Fibroblast of skin of scalp (primary cell): Measurements from ENCODE around the gene PAIP2.
"Not testable (repeated sequence)": the region's sequence is repeated elsewhere in the genome, so short reads cannot be mapped to it uniquely, and the experiment has no call there.

Experiments used
- DNase-seq: peaks from one replicate; pipeline ENCODE4 v3.0.0-alpha.2; 2013

PAIP2 gene

DNA sequence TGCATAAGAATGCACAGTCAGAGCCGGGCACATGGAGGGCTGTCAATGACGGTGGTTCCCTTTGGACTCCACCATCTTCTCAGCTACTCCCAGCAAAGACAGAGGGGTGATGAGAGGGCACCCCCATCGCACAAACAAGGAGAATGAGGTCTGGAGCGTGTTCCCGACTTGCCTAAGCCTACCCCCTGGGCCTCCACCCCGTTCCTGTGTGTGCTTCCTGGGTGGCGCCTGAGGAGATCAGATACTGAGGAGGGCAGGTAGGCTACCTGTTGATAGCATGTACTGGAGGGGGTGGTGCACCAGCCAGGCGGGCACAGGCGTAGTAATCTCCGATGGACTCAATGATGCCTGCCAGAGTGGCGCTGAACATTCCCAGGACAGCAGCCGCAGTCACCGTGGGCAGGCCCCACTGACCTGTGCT is 37.3 kb downstream of the PAIP2 start:
- DNase-seq, result no peak

DNA sequence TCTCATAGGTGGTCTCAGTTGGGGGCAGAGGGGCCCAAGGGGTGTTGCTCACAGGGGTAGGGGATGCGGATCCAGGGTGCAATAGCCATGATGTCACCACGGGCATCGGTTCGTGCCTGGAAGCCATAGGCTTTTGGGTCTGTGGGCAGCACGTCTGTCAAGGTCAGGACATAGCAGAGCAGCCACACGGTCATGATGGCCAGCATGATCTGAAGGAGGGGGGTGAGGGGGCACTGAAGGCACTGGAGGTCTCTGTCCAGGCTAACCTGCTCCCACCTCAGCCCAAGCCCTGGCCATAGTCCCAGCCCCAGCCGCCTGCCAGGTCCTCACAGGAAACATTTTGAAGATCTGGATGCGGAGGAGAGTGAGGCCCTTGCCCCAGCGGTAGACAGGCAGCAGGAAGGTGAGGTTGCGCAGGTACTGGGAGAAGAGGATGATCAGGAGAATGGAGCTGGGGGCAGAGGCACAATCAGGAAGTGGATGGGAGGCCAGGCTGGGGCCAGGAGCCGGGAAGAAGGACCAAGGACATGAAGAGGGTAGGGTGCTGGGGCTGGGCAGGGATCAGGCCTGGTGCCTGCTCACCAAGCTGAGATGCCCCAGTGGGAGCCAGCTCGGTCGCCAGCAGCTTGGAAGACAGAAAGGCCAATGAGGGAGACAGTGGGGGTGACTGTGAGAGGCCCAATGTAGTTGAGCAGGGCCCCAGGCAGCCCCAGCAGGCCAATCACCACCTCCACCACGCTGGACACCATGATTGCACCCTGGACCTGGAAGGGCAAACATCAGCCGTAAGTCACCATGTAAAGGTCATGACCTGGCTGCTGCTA is 38.2 kb downstream of the PAIP2 start:
- DNase-seq, result no peak

DNA sequence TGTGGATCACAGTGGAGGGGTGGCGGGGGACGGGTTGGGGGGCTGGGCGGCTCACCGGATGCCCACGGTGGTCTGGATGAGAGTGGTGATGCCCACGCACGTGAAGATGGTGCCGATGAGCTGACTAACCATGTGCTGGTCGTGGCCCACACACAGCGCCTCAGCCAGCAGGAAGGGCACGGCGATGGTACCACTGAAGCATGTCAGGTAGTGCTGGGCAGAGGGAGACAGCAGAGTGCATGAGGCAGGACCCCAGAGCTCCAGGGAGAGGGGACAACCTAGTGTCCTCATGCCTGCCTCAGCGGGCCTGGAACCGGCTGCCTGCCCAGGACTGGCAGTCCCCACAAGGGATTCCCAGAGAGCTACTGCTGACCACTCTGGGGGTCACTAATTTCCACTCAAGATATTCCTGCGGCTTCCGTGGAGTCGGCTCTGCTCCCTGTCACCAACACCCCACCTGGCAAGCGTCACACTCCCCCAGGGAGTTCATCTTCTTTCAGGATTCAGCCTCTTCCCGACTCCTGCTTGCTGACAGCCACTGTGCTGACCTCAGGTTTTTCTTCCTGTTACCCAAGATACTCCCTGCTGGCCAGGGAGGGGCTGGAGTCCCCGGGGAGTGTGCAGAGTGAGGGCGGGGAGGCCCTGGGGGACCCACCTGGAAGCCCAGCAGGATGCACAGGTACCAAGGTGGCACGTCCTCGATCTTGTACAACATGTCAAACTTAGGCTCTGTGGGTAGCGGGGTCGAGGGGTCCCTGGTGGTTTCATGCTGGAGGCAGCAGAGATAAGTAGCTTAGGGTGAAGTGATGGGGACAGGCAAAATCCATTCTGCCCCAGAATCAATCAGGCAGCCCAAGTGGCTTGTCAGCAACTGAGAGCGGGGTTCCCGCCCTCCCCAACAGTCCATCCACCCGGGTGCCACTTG is 40.4 kb downstream of the PAIP2 start:
- no peak for DNase-seq

DNA sequence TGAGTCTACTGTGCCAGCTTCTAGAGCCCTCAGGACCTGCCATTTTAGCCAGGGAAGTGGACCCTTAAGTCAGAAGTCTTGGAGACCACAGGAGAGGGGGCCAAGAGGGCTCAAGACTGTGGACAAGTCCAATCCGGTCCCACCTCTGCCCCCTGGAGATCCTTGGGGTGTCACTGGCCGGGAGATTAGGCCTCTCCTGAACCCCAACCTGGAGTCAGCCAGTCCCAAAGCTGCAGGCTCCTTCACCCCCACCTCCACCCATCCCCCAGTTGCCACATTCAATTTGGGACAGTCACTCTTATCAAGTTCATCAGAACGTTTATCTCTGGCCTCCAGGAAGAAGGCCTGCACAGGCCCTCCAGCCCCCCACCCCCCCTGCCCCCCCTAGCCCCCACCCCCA is 41.2 kb downstream of the PAIP2 start:
- DNase-seq, result no peak

DNA sequence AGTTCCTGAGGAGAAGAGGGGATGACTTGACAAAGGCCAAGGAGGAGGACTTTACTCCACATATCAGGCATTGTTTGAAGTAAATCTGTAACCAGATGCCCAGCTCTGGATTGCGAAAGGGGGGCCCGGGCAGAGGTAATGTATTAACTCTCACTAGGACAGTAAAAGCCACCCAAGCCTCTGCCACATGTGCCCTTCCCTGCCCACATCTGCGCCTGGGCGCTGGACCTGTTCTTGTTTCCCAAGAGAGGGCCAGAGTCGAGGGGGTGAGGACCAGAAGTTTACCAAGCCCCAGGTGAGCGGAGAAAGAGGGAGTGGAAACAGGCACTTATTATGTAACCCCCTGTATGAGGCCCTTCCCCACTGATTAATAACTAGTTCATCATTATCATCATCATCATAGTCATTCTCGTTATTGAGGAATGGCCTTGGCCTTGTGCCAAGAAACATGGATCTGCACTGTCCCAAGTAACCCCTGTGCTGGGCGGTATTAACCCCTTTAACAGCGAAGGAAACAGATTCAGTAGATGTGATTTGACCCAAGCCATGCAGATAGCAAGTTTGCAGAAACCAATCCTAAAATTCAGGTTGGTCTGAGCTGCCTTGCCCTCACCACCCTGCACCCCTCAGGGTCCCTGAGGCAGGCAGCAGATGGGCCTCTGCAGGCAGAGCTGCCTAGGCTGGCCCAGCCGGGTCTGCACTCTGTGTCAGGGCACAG is 41.8 kb downstream of the PAIP2 start, which contains the start of gene SLC23A1:
SLC23A1 (minus strand) TSS at position 23 of the 718 bp plus-strand sequence. CDS start 44 bp downstream, outside the sequence.
- no peak for DNase-seq

DNA sequence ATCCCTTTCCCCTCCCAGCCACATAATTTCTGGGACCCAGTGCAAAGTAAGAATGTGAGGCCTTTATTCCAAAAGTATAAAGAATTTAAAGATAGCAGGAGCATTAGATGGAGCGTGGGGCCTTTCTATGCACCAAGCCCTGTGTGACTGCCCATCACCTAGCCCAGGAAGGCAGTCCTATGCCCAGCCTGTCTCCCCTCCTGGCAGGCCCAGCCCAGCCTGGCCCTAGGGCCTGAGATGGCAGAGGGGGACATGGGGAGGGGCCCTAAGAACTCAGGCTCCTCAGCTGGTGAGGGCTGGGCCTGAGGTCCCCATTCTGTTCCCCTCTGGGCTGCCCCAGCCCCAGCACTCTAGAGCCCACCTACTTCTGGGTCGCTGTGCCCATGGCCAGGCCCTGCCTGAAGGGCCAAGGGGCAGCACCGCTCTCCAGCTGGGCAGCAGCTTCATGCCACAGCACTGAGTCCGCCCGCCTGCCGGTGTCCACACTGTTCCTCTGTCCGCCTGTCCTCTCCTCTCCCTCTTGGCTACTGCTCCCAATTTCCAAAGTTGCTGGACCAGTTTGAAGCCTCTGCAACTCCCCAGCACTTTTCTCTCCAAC is 42.4 kb downstream of the PAIP2 start:
- no peak for DNase-seq

DNA sequence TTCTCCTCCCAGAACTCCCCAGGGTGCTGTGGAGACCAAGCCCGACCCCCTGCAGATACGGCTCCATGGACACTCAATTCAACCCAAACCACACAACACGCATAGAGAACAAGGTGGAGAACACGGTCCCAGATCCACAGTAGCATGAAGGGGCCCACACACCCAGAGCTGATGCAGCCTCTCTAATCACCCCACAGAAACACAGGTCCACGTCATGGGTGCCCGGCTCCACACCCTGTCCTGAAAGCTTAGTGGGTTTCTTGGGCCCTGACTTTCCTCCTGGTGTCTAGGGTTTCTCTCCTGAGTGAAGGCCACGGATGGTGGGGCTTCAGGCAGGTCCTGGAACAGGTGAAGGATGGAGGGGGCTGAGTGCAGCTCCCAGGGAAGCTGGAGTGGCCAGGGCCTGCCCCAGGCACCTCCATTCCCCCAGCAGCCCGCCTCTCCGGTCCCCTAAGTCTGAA is 43.0 kb downstream of the PAIP2 start:
- DNase-seq, result no peak

DNA sequence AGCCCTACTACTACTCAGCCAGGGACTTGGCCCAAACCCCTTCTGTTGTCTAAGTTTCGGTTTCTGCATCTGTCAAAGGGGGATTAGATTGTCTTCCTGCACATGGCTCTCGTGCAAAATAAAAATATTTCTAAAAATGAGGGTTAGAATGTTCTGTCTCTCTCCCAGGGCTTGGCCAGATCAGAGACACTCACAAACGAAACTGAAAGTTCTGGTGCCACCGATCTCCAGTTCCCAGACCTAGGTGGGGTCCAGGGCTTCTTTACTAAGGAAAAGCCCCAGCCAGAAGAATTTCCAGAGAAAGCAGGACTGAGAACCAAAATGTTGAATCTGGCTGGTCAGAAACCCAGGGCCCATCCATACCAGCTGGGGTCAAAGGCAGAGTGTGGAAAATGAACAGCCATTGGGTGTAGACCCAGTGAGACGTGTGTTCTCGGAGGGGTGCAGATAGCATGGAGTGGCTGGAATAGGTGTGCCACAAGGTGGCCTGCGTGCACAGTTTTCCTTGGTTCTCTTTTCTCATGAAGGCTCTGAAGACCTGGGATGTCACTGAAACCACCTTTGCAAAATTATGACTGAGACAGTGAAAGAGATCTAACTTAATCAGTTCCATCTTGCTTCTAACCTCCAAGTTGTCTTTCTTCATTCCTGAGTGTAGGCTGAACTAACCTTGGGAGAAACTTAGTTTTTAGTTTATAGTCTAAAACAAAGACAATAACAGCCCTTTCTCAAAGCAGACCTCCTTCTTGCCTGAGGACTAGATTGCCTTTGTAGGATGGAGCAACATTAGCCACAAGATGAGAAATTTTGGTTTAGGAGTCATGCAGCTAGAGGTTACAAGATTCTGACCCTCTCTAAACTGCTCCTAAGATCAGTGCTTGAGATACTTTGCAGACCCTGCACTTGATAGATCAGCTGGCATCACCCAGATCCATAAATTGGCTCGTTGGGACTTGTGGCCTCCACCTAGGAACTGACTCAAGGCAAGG is 43.7 kb downstream of the PAIP2 start:
- no peak for DNase-seq

DNA sequence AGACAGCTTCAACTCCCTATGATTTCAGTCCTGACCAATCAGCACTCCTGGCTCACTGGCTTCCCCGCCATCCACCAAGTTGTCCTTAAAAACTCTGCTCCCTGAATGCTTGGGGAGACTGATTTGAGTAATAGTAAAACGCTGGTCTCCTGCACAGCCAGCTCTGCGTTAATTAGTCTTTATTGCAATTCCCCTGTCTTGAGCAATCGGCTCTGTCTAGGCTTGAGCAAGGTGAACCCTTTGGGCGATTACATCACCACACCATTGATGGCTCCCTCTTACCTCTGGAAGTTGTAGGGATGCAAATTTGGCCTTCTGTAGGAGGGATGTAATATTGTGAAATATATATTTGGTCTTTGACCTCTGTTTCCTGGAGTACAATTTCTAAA is 44.4 kb downstream of the PAIP2 start:
- no peak for DNase-seq

DNA sequence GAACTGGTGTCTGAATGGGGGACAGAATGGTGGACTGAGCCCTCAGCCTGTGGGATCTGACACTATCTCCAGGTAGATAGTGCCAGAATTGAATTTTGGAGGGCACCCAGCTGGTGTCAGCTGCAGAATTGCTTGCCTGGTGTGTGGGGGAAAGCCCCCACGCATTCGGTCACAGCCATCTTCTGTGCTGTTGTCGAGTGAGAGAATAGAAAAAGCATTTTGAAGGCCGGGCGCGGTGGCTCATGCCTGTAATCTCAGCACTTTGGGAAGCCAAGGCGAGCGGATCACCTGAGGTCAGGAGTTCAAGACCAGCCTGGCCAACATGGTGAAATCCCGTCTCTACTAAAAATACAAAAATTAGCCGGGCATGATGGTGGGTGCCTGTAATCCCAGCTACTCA is 45.3 kb downstream of the PAIP2 start:
- DNase-seq, result not testable (repeated sequence)

DNA sequence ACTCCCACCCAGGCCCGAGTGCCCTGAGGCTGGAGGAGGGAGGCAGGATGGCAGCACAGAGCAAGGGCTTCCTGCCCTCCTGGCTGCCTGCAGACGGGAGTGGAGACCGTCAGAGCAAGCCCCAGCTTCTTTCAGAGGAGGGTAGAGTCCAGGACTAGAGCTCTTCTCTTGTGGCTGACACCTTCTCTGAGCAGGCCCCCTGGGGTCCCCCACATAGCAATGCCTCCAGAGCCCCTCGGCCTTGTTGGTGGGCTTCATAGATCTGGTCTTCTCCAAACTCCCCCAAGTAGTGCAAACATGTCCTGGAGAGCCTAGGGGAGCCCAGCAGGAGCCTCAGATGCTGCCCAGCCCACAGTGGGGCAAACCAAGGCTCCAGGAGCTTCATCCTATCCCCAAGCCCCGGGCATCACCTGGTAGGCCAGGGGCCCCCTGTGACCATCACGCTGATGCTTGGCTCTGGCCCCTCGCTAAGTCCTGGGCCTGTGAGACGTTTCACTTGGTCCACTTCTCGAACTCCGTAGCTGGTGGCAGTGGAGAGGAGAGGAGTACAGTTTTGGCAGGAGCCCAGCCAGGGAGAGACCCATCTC is 46.0 kb downstream of the PAIP2 start:
- DNase-seq, result no peak

DNA sequence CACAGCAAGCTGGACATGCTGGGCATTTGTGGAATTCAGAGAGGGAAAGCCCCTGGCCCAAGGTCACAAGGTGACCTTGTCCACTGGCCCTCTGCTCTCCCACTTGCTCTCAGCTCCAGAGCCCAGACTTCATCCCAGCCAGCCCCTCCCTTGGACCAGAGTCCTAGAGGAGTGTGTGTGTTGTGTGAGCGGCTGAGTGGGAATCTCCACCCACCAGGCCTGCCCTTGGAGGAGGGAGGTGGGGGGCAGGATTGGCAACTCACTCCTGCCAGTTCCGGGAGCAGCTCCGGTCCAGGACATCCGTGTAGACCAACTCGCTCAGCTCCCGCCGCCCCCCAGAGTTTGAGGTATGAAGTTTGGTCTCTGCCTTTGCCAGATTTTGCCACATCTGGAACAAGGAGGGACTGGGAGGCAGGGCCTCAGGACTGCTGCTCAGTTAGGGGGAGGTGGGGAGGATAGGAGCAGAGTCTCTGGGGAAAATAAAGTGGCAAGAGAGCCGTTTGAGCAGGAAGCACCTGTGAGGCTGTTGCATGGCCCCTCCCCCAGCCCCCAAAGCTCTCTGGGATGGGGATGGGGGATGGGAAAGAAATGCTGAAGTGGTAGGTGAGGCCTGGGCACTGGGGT is 46.7 kb downstream of the PAIP2 start:
- DNase-seq, result peak; percentile 53

DNA sequence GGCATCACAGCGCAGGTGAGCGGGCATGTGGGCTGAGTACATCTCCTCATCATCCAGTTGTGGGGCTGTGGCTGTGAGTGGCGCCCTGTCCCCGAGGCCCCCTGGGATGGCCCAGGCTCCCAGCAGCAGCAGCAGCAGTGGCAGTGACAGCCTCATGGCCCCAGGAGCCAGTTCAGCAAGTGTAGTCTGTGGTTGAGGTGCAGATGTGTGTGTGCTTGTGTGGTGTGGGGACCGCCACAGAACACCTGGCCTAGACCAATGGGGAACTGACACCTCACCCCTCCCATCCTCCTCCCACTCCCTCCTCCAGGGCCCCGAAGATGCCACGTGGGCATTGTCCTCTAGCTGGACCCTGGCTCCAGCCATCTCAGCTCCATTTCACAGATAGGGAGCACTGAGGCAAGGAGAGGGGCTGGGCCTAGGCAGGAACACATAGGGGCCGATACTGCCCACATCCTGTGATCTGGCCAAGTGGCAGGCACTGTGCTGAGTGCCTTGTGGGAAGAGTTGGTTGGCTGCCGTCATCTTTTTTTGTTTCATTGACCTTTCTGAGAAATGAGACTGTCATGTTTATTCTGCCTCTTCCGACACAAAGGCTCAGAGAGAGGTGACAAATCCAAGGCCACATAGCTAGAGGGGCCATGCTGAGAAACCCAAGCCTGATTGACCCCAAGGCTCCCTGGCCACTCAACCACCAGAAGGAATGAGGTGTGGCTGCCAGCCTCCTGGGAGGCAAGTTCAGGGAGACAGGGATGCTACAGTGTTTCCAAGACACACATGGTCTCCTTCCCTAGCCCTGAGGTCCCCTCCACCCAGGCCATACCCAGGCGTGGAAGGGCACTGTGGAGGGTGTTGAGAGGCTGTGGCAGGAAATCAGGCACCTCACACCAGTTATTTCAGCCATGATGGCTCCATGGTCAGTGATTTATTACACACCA is 48.3 kb downstream of the PAIP2 start, which contains the start of gene MZB1:
MZB1 (minus strand) TSS at position 213 of the 938 bp plus-strand sequence; CDS start at position 156, 57 bp downstream.
- no peak for DNase-seq

DNA sequence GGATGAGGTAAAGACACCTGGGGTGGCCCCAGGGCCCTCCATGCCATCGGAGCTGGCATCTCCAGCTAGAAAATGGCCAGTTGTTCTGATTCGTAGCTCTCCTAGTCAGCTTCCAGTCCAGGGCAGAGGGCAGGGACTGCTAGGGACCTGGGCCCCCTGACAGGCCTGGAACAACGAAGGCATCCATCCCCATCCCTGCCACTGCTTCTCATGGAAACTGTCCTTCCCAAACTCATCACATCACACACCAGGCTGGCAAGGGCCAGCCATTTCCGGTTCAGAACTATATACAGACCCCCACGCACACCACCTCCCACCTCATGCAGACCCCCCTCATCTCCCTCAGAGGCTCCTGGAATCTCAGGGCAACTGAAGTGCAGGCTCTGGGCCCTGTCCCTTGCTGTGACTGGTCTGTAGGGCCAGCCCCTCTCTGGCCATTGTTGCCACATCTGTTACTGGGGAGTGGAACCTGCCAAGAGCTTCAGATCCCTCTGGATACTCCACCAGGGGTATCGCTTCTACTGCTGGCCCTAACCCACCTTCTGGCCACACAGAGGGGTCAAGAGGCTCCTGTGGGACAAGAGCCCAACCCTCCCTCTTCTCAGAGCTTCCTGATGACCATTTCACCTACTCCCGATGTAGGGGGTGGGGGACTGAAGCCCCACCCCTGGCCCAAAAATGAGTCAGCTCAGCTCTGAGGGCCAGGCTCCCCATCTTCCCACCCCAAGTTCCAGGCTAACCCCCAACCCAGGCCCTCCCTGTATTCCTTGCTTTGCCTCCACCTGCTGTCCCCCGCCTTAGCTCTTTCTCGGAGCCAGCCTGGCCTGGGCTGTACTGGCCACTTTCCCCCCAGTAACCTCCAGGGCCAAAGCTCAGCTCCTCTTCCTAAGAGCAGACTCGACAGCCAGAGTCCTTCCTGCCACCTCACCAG is 49.2 kb downstream of the PAIP2 start:
- DNase-seq, result no peak

DNA sequence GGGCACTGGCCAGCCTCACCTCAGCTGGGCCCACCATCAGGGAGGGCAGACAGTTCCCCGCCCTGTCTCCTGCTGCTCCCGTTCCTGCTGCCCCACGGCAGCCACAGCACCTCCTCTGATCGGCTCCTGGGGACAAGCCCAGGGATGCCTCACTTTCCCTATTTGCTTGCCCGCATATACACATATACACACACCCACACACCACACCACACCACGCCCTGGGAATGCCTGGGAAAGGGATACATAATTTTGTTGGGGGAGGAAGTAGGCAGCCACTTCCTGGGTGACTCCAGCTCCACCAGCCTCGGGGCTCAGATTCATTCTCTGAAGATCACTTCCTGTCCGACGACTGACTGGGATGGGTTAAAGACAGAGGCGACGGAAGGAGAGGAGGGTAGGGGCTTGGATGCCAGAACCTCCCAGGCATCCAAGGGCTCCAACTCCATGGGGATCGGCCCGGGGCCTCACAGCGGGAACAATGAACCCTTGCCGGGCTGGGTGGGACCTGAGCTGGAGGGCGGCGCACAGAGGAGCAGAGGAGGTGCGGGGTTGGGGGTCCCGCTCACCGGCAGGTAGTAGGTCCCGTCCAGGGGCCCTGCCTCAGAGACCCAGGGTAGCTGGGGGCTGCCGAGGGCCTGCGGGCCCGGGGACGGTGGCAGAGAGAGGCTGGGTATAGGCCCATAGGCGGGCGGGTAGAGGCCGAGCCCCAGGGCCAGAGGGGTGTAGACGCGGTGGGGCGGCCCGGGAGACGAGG is 50.1 kb downstream of the PAIP2 start:
- peak; percentile 39 for DNase-seq

DNA sequence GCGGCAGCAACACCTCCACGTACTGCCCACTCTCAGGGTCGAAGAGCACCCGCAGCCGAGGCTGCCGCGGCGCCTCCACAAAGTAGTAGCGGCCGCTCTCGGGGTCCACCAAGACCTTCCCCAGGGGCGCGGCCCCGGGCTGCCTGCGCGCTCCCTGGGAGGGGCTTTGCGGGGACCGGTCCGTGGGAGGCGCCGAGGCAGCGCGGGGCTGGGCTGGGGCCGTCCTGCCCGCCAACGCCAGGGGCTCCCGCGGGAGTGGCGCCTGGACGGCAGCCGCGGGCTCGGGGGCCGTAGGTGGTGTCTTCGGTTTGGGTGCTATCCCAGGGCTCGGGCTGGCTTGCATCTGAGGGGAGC is 50.6 kb downstream of the PAIP2 start:
- no peak for DNase-seq
